H1 (cell line): ENCODE measurements around the gene ZNF318. TPM values are rescaled to one million over a fixed set of nuclear protein-coding genes. Genes with fewer than 3 reads are reported as not detected.

ENCODE experiments used
- CTCF ChIA-PET: fragments of 300-600 bp; sonication (Branson Sonifier 250); formaldehyde crosslinking; loops from one replicate; lab custom pipeline; 2021; ENCODE audit not compliant: partially characterized antibody; lab: Charles Lee
- POLR2A ChIA-PET: fragments of 300-600 bp; sonication (Branson Sonifier 250); formaldehyde crosslinking; loops from one replicate; lab custom pipeline; 2021; ENCODE audit warnings: inconsistent platforms; ENCODE audit not compliant: partially characterized antibody; lab: Charles Lee
- DNase-seq, 2 experiments: peaks; one replicate each; pipeline versions ENCODE4 v3.0.0 to v3.0.0-alpha.2; 2010 to 2022; ENCODE audit warnings: low spot score in 2 of 2, low read depth in 1 of 2, mixed read lengths in 1 of 2
- FAIRE-seq: peaks from 2 replicates; lab custom pipeline; 2011; peaks lifted over from hg19 to GRCh38; lab: Jason Lieb, UNC
- H2AFZ ChIP-seq: 2 replicates; pipeline ENCODE4 v1.8.1; 2012; ENCODE audit warnings: low read length, inconsistent platforms
- H2AK5ac ChIP-seq: 2 replicates; pipeline ENCODE4 v1.6.1; 2013; ENCODE audit warnings: low read depth, low read length
- H2BK120ac ChIP-seq: replicated peaks from 2 replicates; pipeline ENCODE3; 2013; ENCODE audit warnings: low read depth, low read length, inconsistent platforms
- H2BK12ac ChIP-seq: 2 replicates; pipeline ENCODE4 v1.6.1; 2013; ENCODE audit warnings: low read depth, low read length
- H2BK15ac ChIP-seq: 2 replicates; pipeline ENCODE4 v1.6.1; 2013; ENCODE audit warnings: low read length
- H2BK20ac ChIP-seq: 2 replicates; pipeline ENCODE4 v1.6.1; 2013; ENCODE audit warnings: low read length
- H2BK5ac ChIP-seq: 2 replicates; pipeline ENCODE4 v1.6.1; 2013; ENCODE audit warnings: low read depth, low read length
- H3K14ac ChIP-seq: 2 replicates; pipeline ENCODE4 v1.6.1; 2013; ENCODE audit warnings: inconsistent platforms; ENCODE audit not compliant: insufficient read length
- H3K18ac ChIP-seq: 2 replicates; pipeline ENCODE4 v1.6.1; 2013; ENCODE audit warnings: low read length; ENCODE audit errors: extremely low read depth
- H3K23ac ChIP-seq: 2 replicates; pipeline ENCODE4 v1.6.1; 2013; ENCODE audit warnings: inconsistent platforms; ENCODE audit not compliant: insufficient read length
- H3K23me2 ChIP-seq: 2 replicates; pipeline ENCODE4 v1.6.1; 2013; ENCODE audit warnings: low read depth, low read length
- H3K27ac ChIP-seq: 2 replicates; pipeline ENCODE4 v1.6.1; 2011; ENCODE audit warnings: low read depth, low read length, inconsistent platforms
- H3K27me3 ChIP-seq, 4 experiments: replicated peaks in 1 of 4; 1 replicate in 1 of 4; 2 replicates in 3 of 4; pipeline versions ENCODE4 v1.6.1 to v1.8.1; 2011 to 2013; ENCODE audit warnings: low read length in 3 of 4, mild to moderate bottlenecking in 3 of 4, inconsistent platforms in 2 of 4, mixed read lengths in 2 of 4, moderate library complexity in 1 of 4; ENCODE audit not compliant: control insufficient read depth in 3 of 4, insufficient read depth in 3 of 4; ENCODE audit errors: extremely low read depth in 1 of 4
- H3K36me3 ChIP-seq, 4 experiments: 2 replicates each; pipeline versions ENCODE4 v1.6.1 to v1.8.1; 2011 to 2013; ENCODE audit warnings: mild to moderate bottlenecking in 4 of 4, low read length in 3 of 4, moderate library complexity in 2 of 4, control low read depth in 1 of 4, inconsistent platforms in 1 of 4; ENCODE audit not compliant: insufficient read depth in 4 of 4, control insufficient read depth in 2 of 4
- H3K4ac ChIP-seq: replicated peaks from 2 replicates; pipeline ENCODE3; 2013; ENCODE audit warnings: low read length, low read depth, mixed read lengths, inconsistent platforms; ENCODE audit not compliant: insufficient read length
- H3K4me1 ChIP-seq, 4 experiments: replicated peaks in 1 of 4; 1 replicate in 1 of 4; 2 replicates in 3 of 4; pipeline versions ENCODE4 v1.6.1 to v1.8.1; 2011 to 2013; ENCODE audit warnings: low read length in 3 of 4, inconsistent platforms in 2 of 4, mixed read lengths in 1 of 4; ENCODE audit not compliant: insufficient read depth in 4 of 4, control insufficient read depth in 3 of 4
- H3K4me2 ChIP-seq, 2 experiments: 2 replicates each; pipeline versions ENCODE4 v1.6.1 to v1.8.1; 2011 to 2013; ENCODE audit warnings: low read depth in 2 of 2, low read length in 2 of 2, control low read depth in 1 of 2, inconsistent platforms in 1 of 2, mild to moderate bottlenecking in 1 of 2; ENCODE audit not compliant: insufficient read depth in 1 of 2
- H3K4me3 ChIP-seq, 4 experiments: fragments of 200-600, 300-600 bp in 1 of 4; sonication (generic), shearing (Covaris generic), sonication (Bioruptor Twin) in 1 of 4; 2 replicates each; pipeline versions ENCODE4 v1.5.1 to v1.8.1; 2011 to 2016; ENCODE audit warnings: low read length in 4 of 4, low read depth in 3 of 4, control low read depth in 2 of 4, inconsistent platforms in 2 of 4, mild to moderate bottlenecking in 2 of 4, mixed read lengths in 1 of 4, moderate library complexity in 1 of 4; ENCODE audit not compliant: insufficient read depth in 2 of 4; ENCODE audit errors: extremely low read depth in 1 of 4
- H3K56ac ChIP-seq: replicated peaks from 2 replicates; pipeline ENCODE3; 2013; ENCODE audit warnings: low read depth, mild to moderate bottlenecking, mixed read lengths, low read length, inconsistent platforms; ENCODE audit not compliant: insufficient read length
- H3K79me1 ChIP-seq: 2 replicates; pipeline ENCODE4 v1.6.1; 2013; ENCODE audit warnings: low read depth, low read length, control low read depth
- H3K79me2 ChIP-seq, 2 experiments: 2 replicates each; pipeline versions ENCODE4 v1.6.1 to v1.8.1; 2012 to 2013; ENCODE audit warnings: low read length in 2 of 2, mild to moderate bottlenecking in 2 of 2, inconsistent platforms in 1 of 2; ENCODE audit not compliant: insufficient read depth in 2 of 2, control insufficient read depth in 1 of 2
- H3K9ac ChIP-seq, 4 experiments: replicated peaks in 1 of 4; 1 replicate in 1 of 4; 2 replicates in 3 of 4; pipeline versions ENCODE4 v1.6.1 to v1.8.1; 2011 to 2013; ENCODE audit warnings: low read depth in 3 of 4, low read length in 3 of 4, control low read depth in 2 of 4, mild to moderate bottlenecking in 2 of 4, moderate library complexity in 2 of 4, inconsistent platforms in 1 of 4; ENCODE audit errors: extremely low read depth in 1 of 4
- H3K9me3 ChIP-seq, 2 experiments: 2 replicates each; pipeline versions ENCODE4 v1.6.1 to v1.8.1; 2012 to 2013; ENCODE audit warnings: mild to moderate bottlenecking in 2 of 2, moderate library complexity in 2 of 2, control low read depth in 1 of 2, inconsistent platforms in 1 of 2, low read depth in 1 of 2, low read length in 1 of 2, mixed read lengths in 1 of 2; ENCODE audit not compliant: insufficient read depth in 2 of 2
- H4K20me1 ChIP-seq, 2 experiments: replicated peaks in 1 of 2; 2 replicates each; pipeline versions ENCODE3 to v1.8.1; 2011 to 2013; ENCODE audit warnings: inconsistent platforms in 2 of 2, low read length in 2 of 2, mild to moderate bottlenecking in 1 of 2; ENCODE audit not compliant: insufficient read depth in 2 of 2, control insufficient read depth in 1 of 2
- H4K5ac ChIP-seq: 2 replicates; pipeline ENCODE4 v1.6.1; 2013; ENCODE audit warnings: low read length, low read depth, mixed read lengths, inconsistent platforms; ENCODE audit not compliant: insufficient read length
- H4K8ac ChIP-seq: 2 replicates; pipeline ENCODE4 v1.8.0; 2013; ENCODE audit warnings: mild to moderate bottlenecking, moderate library complexity, low read length, inconsistent platforms; ENCODE audit not compliant: insufficient read depth; ENCODE audit errors: extremely low read depth
- H4K91ac ChIP-seq: replicated peaks from 2 replicates; pipeline ENCODE3; 2013; ENCODE audit warnings: low read length, mixed read lengths, inconsistent platforms; ENCODE audit not compliant: insufficient read length
- BACH1 ChIP-seq: IDR thresholded peaks from 2 replicates; pipeline ENCODE4 v1.6.1; 2012; ENCODE audit warnings: low read length, improper control_type of control experiment
- CBX5 ChIP-seq: fragments of 300-800, 300-1000 bp; sonication (generic); IDR thresholded peaks from 2 replicates; pipeline ENCODE4 v1.7.1; 2016; ENCODE audit warnings: antibody characterized with exemption, low read length, low read depth
- GTF2F1 ChIP-seq: IDR thresholded peaks from 2 replicates; pipeline ENCODE4 v1.6.1; 2012; ENCODE audit warnings: low read depth, low read length, improper control_type of control experiment, borderline replicate concordance
- HDAC6 ChIP-seq: IDR thresholded peaks from one replicate; pipeline ENCODE4 v1.7.1; 2012; ENCODE audit warnings: low read depth, mild to moderate bottlenecking, inconsistent platforms, low read length, moderate library complexity
- POLR2A ChIP-seq, 2 experiments: IDR thresholded peaks; 1 replicate in 1 of 2; 2 replicates in 1 of 2; pipeline ENCODE4 v1.6.1; 2011; ENCODE audit warnings: low read depth in 2 of 2, low read length in 2 of 2, mild to moderate bottlenecking in 2 of 2; ENCODE audit errors: control extremely low read depth in 1 of 2
- POLR2AphosphoS5 ChIP-seq: IDR thresholded peaks from 2 replicates; pipeline ENCODE4 v1.6.1; 2011; ENCODE audit warnings: low read depth, low read length
- RAD21 ChIP-seq, 2 experiments: IDR thresholded peaks in 1 of 2; conservative IDR thresholded peaks in 1 of 2; 2 replicates each; pipeline ENCODE4 v1.6.1; 2011; ENCODE audit warnings: low read depth in 2 of 2, low read length in 2 of 2, improper control_type of control experiment in 1 of 2, inconsistent platforms in 1 of 2, mild to moderate bottlenecking in 1 of 2, moderate library complexity in 1 of 2
- RBBP5 ChIP-seq: IDR thresholded peaks from 2 replicates; pipeline ENCODE4 v1.7.1; 2012; ENCODE audit warnings: low read depth, mild to moderate bottlenecking, inconsistent platforms, low read length, moderate library complexity, borderline replicate concordance
- RNF2 ChIP-seq: fragments of 200-900, 300-1000 bp; sonication (generic); IDR thresholded peaks from 2 replicates; pipeline ENCODE4 v1.7.1; 2016; ENCODE audit warnings: borderline replicate concordance, low read depth, mild to moderate bottlenecking, antibody characterized with exemption, low read length; ENCODE audit not compliant: poor library complexity, severe bottlenecking; ENCODE audit errors: missing control alignments
- SUZ12 ChIP-seq: fragments of 200-600 bp; sonication (generic); IDR thresholded peaks from 2 replicates; pipeline ENCODE4 v1.6.1; 2012; ENCODE audit warnings: mild to moderate bottlenecking, inconsistent platforms, low read length, moderate library complexity, mixed read lengths
- WGBS, 2 experiments: shearing (Covaris generic) in 1 of 2; methylation state at CpG; one replicate each; pipeline versions ENCODE4 v1.1.6 to v1.1.7; 2013 to 2015; ENCODE audit warnings: low lambda C conversion rate in 2 of 2, mixed read lengths in 2 of 2, inconsistent platforms in 1 of 2, low coverage in 1 of 2, missing lambda C conversion rate in 1 of 2; ENCODE audit not compliant: insufficient replicate concordance in 2 of 2, insufficient coverage in 1 of 2, insufficient read length in 1 of 2; ENCODE audit errors: extremely low coverage in 1 of 2, missing lambda C conversion rate in 1 of 2; 5-methylcytosine and 5-hydroxymethylcytosine counted together
- polyA plus RNA-seq, 7 experiments: library from polyadenylated mRNA; depleted of rRNA in 3 of 7; stranded (reverse) in 5 of 7; unstranded in 2 of 7; fragments of >200 nt in 5 of 7; fragments of 200-250 nt in 2 of 7; gene quantifications; 1 replicate in 5 of 7; 2 replicates in 1 of 7; 4 replicates in 1 of 7; pipeline versions ENCODE4 v1.2.1 to v1.2.3, GENCODE V29; 2011 to 2013; ENCODE audit warnings: missing spikeins in 2 of 7, mixed read lengths in 2 of 7
- total RNA-seq: library from RNA; stranded (reverse); fragmentation: NEBNext Ultra II Directional; extraction: Animal tissue kit (Norgen Biotek cat#: 25700); gene quantifications from 2 replicates; pipeline ENCODE4 v1.2.1, GENCODE V29; 2021
- TF ChIP-seq, protein P1 (sequence below): IDR thresholded peaks from 2 replicates; pipeline ENCODE4 v1.6.1; 2012; ENCODE audit warnings: inconsistent platforms
- TF ChIP-seq, protein P2 (sequence below): IDR thresholded peaks from 2 replicates; pipeline ENCODE4 v1.6.1; 2011; ENCODE audit warnings: low read length, improper control_type of control experiment

The ZNF318 gene
- total and polyA plus RNA-seq, 2 of the 8 experiments (the other 6 are each of a cell fraction or from before 2014, with no cell fraction given): 10.2 to 22.1 TPM

DNA sequence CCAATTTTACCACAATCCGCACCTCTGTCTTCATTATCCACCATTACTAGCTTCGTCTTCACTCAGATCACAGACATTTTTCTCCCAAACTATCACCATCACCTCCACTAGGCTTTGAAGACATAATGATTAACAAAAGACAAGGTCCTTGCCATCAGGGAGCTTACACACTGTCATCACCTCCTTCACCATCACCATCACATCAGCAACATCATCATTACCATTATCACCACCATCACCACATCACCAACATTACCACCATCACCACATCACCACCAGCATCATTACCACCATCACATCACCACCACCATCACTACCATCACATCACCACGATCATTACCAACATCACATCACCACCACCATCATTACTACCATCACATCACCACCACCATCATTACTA, 75.7 kb downstream of the ZNF318 start:
- no peak for FAIRE-seq
- TF ChIP-seq POLR2AphosphoS5 (no peak), CBX5 (no peak), POLR2A (IDR thresholded peaks at IDR 0.05; ENCODE audit: control extremely low read depth in 1 of 2, low read depth in 2 of 2, low read length in 2 of 2) (no peak), HDAC6 (no peak), SUZ12 (no peak), GTF2F1 (no peak), RNF2 (no peak), BACH1 (no peak), RBBP5 (no peak), RAD21 (IDR thresholded peaks at IDR 0.05 in 1 of 2, conservative IDR thresholded peaks at IDR 0.05 in 1 of 2; ENCODE audit: low read depth in 2 of 2, low read length in 2 of 2) (no peak)
- TF ChIP-seq, protein P1, sequence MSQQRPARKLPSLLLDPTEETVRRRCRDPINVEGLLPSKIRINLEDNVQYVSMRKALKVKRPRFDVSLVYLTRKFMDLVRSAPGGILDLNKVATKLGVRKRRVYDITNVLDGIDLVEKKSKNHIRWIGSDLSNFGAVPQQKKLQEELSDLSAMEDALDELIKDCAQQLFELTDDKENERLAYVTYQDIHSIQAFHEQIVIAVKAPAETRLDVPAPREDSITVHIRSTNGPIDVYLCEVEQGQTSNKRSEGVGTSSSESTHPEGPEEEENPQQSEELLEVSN: no peak
- TF ChIP-seq, protein P2, sequence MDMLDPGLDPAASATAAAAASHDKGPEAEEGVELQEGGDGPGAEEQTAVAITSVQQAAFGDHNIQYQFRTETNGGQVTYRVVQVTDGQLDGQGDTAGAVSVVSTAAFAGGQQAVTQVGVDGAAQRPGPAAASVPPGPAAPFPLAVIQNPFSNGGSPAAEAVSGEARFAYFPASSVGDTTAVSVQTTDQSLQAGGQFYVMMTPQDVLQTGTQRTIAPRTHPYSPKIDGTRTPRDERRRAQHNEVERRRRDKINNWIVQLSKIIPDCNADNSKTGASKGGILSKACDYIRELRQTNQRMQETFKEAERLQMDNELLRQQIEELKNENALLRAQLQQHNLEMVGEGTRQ: no peak

More for the DNA sequence above, 75.7 kb downstream of the ZNF318 start:
- Histone ChIP-seq H3K14ac (no peak overlapping the region), H2BK20ac (no peak overlapping the region), H3K23ac (no peak overlapping the region), H3K79me2 (no peaks in the 10 kb centered on the region), H4K8ac (no peak overlapping the region), H3K18ac (no peak overlapping the region), H2BK12ac (no peak overlapping the region), H2AFZ (no peak overlapping the region), H4K5ac (no peak overlapping the region), H3K9ac (no peak overlapping the region), H3K27me3 (peaks cover 0 to 2% (median 0%) of the 10 kb centered on the region in 4 experiments; a peak in 1 of 7 replicates), H3K4me1 (no peaks in the 10 kb centered on the region), H2BK15ac (no peak overlapping the region), H2AK5ac (peak overlapping the region; percentile 56; the same call in 1 of the 2 replicates), H3K36me3 (no peaks in the 10 kb centered on the region; a peak in 1 of 8 replicates), H3K79me1 (no peaks in the 10 kb centered on the region), H3K56ac (peak overlapping the region; percentile 99), H4K20me1 (peaks cover 0 to 8% of the 10 kb centered on the region in 2 experiments), H2BK5ac (no peak overlapping the region), H3K4me3 (no peak overlapping the region), H3K9me3 (no peaks in the 10 kb centered on the region), H4K91ac (no peak overlapping the region), H3K4ac (no peak overlapping the region), H3K27ac (no peak overlapping the region), H2BK120ac (no peak overlapping the region), H3K4me2 (no peak overlapping the region), H3K23me2 (peaks cover 12% of the 10 kb centered on the region; the same call in 1 of the 2 replicates)
- ChIA-PET POLR2A (interaction anchor here (1.2 kb wide), 1 partner anchor 15 kb away, joined by 4 read pairs; the partner anchor contains the start of gene CRIP3), CTCF (interaction anchor here (0.6 kb wide), 1 partner anchor 742 kb away, joined by 5 read pairs; no protein-coding TSS in a partner anchor)
- WGBS, 2 experiments: 89% methylated on average over 3 of the region's 3 CpGs; no CpG with 5 or more reads in 1 of the 2 experiments
- DNase-seq: no peak
